ENCODE measurements around the gene CAT.
A peak's percentile ranks its signal among the peaks of the same experiment; 100 is the strongest.

CAT gene

GRCh38 chr11:34461215-34461614, 22.5 kb downstream of the CAT start:
- DNase-seq, result no peak

- DNase-seq, result no peak
Measured at GRCh38 chr11:34464591-34465051, 25.9 kb downstream of the CAT start.

- DNase-seq, result no peak
Measured at GRCh38 chr11:34466802-34467488, 28.2 kb downstream of the CAT start.

- peak; percentile 48 for DNase-seq
Measured at GRCh38 chr11:34468209-34468841, 29.6 kb downstream of the CAT start.

- no peak for DNase-seq
Measured at GRCh38 chr11:34473603-34474169, 35.0 kb downstream of the CAT start.

GRCh38 chr11:34475656-34476055, 36.9 kb downstream of the CAT start:
- DNase-seq, result no peak

GRCh38 chr11:34476849-34477248, 38.1 kb downstream of the CAT start:
- DNase-seq, result no peak

- DNase-seq, result no peak
Measured at GRCh38 chr11:34478845-34479663, 40.3 kb downstream of the CAT start.

GRCh38 chr11:34480314-34480713, 41.6 kb downstream of the CAT start:
- no peak for DNase-seq

- no peak for DNase-seq
Measured at GRCh38 chr11:34481307-34481706, 42.6 kb downstream of the CAT start.

GRCh38 chr11:34483106-34483874, 44.6 kb downstream of the CAT start:
- no peak for DNase-seq

- DNase-seq, result no peak
Measured at GRCh38 chr11:34487430-34487829, 48.7 kb downstream of the CAT start.

- no peak for DNase-seq
Measured at GRCh38 chr11:34488855-34489557, 50.3 kb downstream of the CAT start.

- no peak for DNase-seq
Measured at GRCh38 chr11:34490304-34490703, 51.6 kb downstream of the CAT start.

GRCh38 chr11:34492806-34493414, 54.2 kb downstream of the CAT start:
- peak; percentile 32 for DNase-seq

- no peak for DNase-seq
Measured at GRCh38 chr11:34493468-34493867, 54.7 kb downstream of the CAT start.

- no peak for DNase-seq
Measured at GRCh38 chr11:34493926-34494595, 55.3 kb downstream of the CAT start.

GRCh38 chr11:34495239-34495723, 56.5 kb downstream of the CAT start:
- no peak for DNase-seq

GRCh38 chr11:34495724-34496377, 57.1 kb downstream of the CAT start:
- DNase-seq, result no peak

Measured in activated naive CD4-positive, alpha-beta T cell treated with anti-CD3 and anti-CD28 coated beads, Interleukin-2, amount 50 U/mL, for 16 hours (primary cell).